ENCODE results near the gene SNUPN. TPM values are rescaled to one million over a fixed set of nuclear protein-coding genes. Genes with fewer than 3 reads are reported as not detected.

SNUPN gene
- total and polyA plus RNA-seq, 10 of the 15 experiments (the other 5 are each of a cell fraction or from before 2014, with no cell fraction given): 19.0 to 50.3 (median 32.5) TPM

DNA sequence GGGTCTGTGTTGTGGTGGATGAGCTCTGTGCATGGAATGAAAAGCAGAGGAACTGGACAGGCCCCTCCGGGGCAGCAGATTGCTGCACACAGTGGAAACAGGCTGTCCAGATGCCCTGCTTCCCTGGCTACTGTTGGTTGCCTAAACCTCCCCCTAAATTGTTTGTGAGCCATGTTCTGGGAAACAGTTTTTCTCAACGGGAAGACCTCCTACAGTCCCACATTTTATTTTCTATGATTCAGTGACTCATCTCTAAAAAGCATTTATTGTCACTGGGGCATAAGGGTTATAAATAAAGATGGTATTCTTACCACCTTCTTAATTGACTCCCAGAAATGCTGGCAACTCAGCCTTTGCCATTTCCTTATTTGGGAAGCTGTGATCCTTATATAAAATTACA lies 26.1 kb downstream of the SNUPN start:
- CTCF ChIA-PET: interaction anchor here (0.8 kb wide), 1 partner anchor 42 kb away, joined by 4 read pairs; no protein-coding TSS in a partner anchor
- no peak overlapping the region for H3K4me3 ChIP-seq

More for the DNA sequence above, 26.1 kb downstream of the SNUPN start:
- in situ Hi-C loops (cut with MboI): no loop called here
- Histone ChIP-seq H3K36me3 (ENCODE audit: control insufficient read depth in 2 of 2, insufficient read depth in 2 of 2, low read length in 1 of 2) (peaks cover 4 to 20% of the 10 kb centered on the region in 2 experiments; a peak in 3 of 4 replicates), H3K9ac (ENCODE audit: control insufficient read depth, insufficient read depth, low read length) (no peak overlapping the region), H3K27ac (ENCODE audit: control insufficient read depth, insufficient read depth) (no peak overlapping the region), H3K79me2 (ENCODE audit: control insufficient read depth, insufficient read depth, low read length) (no peaks in the 10 kb centered on the region), H3K4me1 (ENCODE audit: control insufficient read depth, insufficient read depth, low read length) (no peaks in the 10 kb centered on the region), H3K9me3 (replicated peaks; ENCODE audit: control insufficient read depth, insufficient read depth, low read length) (no peaks in the 10 kb centered on the region), H2AFZ (ENCODE audit: control insufficient read depth, low read depth, low read length) (no peak overlapping the region), H4K20me1 (ENCODE audit: control insufficient read depth, insufficient read depth) (no peaks in the 10 kb centered on the region), H3K4me2 (ENCODE audit: control insufficient read depth, insufficient read depth) (no peak overlapping the region), H3K27me3 (replicated peaks in 1 of 2; ENCODE audit: control insufficient read depth in 2 of 2, insufficient read depth in 2 of 2, low read length in 1 of 2) (no peaks in the 10 kb centered on the region)
- SMC1A ChIA-PET (ENCODE audit: uncharacterized antibody, unreplicated experiment): no interaction called here
- intact Hi-C loops (cut with micrococcal nuclease; ENCODE audit: unreplicated experiment): no loop called here
- ATAC-seq (no peak), DNase-seq (ENCODE audit: low read depth, low spot score) (no peak), FAIRE-seq (no peak)
- no peak for TF ChIP-seq SREBF1 (IDR thresholded peaks at IDR 0.05; ENCODE audit: low read length)
- TF ChIP-seq CBX5 (IDR thresholded peaks at IDR 0.05; ENCODE audit: low read depth): no peak
- no peak for TF ChIP-seq KAT2A (conservative IDR thresholded peaks at IDR 0.05; ENCODE audit: control insufficient read depth, low read depth, low read length)
- no peak for TF ChIP-seq RELB (IDR thresholded peaks at IDR 0.05; ENCODE audit: low read depth)
- TF ChIP-seq, protein P1, sequence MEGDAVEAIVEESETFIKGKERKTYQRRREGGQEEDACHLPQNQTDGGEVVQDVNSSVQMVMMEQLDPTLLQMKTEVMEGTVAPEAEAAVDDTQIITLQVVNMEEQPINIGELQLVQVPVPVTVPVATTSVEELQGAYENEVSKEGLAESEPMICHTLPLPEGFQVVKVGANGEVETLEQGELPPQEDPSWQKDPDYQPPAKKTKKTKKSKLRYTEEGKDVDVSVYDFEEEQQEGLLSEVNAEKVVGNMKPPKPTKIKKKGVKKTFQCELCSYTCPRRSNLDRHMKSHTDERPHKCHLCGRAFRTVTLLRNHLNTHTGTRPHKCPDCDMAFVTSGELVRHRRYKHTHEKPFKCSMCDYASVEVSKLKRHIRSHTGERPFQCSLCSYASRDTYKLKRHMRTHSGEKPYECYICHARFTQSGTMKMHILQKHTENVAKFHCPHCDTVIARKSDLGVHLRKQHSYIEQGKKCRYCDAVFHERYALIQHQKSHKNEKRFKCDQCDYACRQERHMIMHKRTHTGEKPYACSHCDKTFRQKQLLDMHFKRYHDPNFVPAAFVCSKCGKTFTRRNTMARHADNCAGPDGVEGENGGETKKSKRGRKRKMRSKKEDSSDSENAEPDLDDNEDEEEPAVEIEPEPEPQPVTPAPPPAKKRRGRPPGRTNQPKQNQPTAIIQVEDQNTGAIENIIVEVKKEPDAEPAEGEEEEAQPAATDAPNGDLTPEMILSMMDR (IDR thresholded peaks at IDR 0.05 in 2 of 3, conservative IDR thresholded peaks at IDR 0.05 in 1 of 3; ENCODE audit: control insufficient read depth in 2 of 3, extremely low read depth in 1 of 3, insufficient read depth in 1 of 3, low read depth in 3 of 3, low read length in 3 of 3): no peak
- TF ChIP-seq GABPA (IDR thresholded peaks at IDR 0.05; ENCODE audit: low read depth): no peak
- no peak for TF ChIP-seq HSF1 (IDR thresholded peaks at IDR 0.05; ENCODE audit: low read depth, low read length)
- TF ChIP-seq BMI1 (IDR thresholded peaks at IDR 0.05; ENCODE audit: borderline replicate concordance): no peak
- no peak for TF ChIP-seq MYC (IDR thresholded peaks at IDR 0.05; ENCODE audit: insufficient read depth, insufficient read length, insufficient replicate concordance, low read length, severe bottlenecking)
- no peak for TF ChIP-seq SUZ12 (IDR thresholded peaks at IDR 0.05; ENCODE audit: unreplicated experiment)
- POLR2A ChIA-PET: interaction anchor here (0.6 to 1.3 kb wide), 3 partner anchors 18 to 112 kb away, joined by 3 to 8 read pairs (median 5); no protein-coding TSS in a partner anchor
- WGBS (ENCODE audit: insufficient coverage, insufficient replicate concordance, low lambda C conversion rate, missing lambda C conversion rate): 70% methylated on average over 2 of the region's 2 CpGs
- no TSS peak for BruUV-seq (replicated peaks)
- RAD21 ChIA-PET (ENCODE audit: unreplicated experiment): no interaction called here
